ENCODE results near the gene DMXL2.
"Not testable (repeated sequence)": the region's sequence is repeated elsewhere in the genome, so short reads cannot be mapped to it uniquely, and the experiment has no call there.

The DMXL2 gene

DNA sequence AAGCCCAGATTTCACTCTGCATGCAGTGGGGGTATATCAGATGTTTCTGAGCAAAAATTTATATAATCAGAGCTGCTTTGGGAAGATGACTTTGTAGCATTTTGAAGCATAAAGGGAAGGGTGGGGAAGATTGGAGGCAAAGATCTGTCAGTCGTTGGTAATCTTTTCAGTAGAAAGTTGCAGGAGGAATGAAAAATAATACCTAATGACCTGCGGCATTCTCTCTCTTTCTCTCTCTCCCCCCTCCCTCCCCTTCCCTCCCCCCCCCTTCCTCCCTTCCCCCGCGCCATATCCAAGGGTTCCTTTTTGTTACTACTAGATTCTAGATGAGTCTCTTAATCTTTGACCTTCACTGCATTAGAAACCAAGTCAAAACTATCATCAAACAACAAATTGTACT lies 1.5 kb upstream of the DMXL2 start:
- no peak for DNase-seq (ENCODE audit: low read depth)

DNA sequence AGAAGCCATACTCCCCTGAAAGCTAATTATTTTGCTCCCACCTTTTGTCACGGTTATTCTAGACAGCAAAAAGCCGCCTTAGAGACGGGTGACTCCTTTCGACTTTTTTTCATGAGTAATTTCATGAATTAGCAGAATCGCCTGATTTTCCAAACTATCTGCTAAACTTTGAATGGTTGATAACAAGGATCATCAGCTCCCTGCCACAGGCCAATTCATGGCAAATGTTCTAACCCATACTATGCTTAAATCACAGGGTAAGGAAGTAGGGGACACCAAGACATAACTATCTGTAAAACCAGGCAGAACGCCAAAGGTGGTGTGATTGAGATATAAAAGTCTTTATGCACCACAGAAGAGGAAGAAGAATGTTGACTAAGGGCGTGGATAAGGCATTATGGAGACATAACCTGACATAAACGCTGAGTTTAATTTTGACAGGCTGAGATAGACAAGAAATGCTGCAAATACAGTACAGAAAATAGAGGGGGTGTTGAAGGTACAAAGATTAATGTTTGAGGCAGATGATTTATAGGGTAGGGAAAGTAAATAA lies 891 bp upstream of the DMXL2 start:
- DNase-seq (ENCODE audit: low read depth), result no peak

DNA sequence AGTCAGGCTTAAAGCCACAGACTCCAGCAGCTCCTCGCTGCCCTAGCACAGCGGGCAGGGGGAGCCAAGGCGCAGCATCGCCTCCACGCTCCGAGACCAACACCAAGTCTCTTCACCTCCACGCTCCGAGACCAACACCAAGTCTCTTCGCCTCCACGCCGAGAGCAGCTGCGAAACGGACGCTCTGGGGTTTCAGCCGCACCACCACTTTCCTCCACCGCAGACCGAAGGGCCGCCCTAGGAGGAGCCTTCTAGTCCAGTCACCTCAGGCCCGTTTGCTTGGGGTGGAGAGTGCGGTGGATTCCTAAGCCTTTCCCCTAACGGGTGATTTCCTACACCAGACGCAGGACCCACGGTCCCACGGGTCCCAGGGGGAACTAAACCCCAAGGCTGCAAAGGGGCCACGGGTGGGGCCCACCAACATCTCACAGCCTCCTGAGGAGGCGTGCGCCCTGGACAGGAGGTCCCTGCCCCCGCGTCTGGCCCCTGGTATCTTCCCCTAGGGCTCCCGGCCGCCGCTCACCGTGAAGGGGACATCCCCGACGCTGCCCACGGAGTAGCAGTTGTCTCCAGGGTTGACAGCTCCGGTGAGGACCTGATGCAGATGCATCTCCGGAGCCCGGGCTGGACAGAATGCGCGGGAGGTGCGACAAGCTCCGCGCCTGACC lies 501 bp downstream of the DMXL2 start:
- peak; percentile 53 for DNase-seq (ENCODE audit: low read depth)

DNA sequence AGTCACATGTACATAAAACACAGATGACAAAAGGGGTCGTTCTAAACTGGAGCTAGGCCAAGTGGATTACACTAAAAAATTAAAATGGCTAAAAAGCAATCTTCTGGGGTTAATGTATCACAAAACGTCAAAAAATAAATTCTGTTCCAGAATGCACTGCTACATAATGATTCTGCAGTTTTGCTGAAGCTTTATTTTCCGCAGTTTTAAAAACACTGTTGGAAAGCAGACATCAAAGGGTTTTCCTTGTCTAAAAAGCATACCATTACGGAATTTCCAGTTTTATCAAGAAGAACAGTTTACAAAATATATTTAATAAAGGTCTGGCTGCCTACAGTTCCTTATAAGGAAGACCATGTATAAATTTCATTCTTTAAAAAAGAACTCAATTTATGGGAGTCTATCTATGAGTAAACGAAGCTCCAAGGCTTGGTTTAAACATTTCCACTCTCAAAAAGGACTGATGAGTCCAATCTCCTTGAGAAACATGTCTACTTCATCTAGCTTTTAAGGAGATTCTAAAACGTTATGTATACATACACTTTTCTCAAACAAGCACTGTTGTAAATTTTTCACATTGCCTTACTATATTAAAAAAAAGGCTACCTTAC lies 1.3 kb downstream of the DMXL2 start:
- no peak for DNase-seq (ENCODE audit: low read depth)

DNA sequence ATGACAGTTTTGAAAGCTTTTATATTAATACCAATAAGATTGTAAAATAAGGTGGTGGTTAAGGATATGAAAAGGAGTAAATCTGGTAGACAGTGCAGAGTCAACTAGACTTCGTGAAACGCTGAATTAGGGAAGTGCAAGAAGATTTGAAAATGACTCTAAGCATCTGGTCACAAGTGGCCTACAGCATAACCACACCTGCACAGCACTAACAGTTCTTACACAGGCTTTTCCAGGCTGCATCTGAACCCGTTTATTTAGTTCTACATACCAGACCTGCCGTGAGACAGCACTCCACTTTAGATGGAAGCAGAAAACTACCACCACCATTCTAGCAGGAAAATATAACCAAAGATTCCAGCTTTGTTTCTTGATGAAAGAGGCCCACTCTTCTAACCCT lies 1.9 kb downstream of the DMXL2 start:
- DNase-seq (ENCODE audit: low read depth), result no peak

DNA sequence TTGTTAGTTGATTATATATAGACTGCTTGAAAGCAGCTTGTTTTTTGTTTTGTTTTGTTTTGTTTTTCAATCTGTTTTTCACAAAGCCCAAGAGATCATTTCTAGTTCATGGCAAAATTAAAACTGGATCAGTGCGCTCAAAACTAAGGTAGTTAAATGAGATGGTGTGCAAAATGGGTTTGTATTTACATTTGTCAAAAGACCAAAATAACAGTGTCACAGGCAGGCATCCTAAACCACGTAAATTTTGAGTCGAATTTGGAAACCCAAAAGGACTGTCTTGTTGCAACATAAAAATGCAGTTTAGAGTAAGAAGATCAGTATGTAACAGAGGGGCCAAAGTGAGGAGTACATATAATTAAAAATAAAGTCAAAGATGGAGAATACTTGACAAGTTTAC lies 2.4 kb downstream of the DMXL2 start:
- no peak for DNase-seq (ENCODE audit: low read depth)

DNA sequence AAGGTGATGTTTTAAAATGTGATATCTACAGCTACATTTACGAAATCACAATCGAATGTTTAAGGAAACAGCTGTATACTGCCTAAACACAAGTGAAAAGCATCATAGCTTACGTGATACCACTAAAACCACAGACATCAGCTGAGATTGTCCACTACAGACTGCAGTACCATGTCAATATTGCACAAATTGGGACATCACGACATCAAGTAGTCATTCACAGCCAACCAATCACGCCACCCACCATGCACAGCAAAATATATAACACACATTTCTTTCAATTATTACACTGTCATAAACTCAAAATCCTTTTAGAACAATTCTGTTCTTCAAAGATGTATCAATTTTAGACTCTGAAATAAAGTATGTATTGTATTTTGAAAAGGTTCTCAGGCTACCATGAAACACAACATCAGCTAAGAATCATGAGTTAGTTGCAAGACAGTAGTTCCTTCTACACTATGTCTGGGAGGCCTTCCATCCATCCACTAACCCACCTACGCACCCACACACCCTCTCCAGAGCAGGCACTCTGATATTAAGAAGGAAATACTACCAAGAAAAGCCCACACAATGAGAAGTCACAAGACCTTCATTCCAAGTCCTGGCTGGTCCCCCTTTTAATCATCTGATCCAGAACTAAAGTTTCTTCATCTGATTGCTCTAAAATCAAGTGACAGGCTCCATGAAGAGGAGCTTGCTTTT lies 3.1 kb downstream of the DMXL2 start:
- no peak for DNase-seq (ENCODE audit: low read depth)

DNA sequence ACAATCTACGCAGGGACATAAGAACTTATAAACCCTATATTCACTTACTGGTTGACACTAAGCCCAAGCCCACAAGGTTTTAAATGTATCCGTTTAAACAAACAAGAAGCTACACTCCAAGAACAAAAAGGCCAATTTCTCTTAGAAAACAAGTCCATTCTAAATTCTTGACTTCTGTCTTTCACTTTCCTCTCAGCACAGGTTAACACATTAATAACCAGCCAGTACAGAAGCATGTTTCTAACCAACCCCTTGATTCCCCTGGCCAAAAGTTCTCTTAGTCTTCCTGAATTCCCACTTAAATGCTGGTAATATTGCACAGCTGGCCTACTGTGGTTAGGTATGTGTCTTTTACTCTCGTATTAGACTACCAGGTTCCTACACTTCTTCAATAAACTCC lies 4.7 kb downstream of the DMXL2 start:
- DNase-seq (ENCODE audit: low read depth), result no peak

DNA sequence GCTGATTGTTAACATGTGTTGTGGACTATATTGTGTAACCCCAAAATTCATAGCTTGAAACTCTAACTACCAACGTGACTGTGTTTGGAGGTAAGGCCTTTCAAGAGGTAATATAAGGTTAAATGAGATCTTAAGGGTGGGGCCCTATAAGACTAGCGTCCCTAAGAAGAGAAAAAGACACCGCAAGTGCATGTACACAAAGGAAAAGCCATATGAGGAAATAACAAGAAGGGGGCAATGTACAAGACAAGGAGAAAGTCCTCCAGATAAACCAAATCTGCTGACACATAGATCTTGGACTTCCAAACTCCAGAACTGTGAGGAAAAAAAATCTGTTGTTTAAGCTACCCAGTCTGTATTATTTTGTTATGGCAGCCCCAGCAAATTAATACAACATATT lies 8.6 kb downstream of the DMXL2 start:
- DNase-seq (ENCODE audit: low read depth), result no peak

DNA sequence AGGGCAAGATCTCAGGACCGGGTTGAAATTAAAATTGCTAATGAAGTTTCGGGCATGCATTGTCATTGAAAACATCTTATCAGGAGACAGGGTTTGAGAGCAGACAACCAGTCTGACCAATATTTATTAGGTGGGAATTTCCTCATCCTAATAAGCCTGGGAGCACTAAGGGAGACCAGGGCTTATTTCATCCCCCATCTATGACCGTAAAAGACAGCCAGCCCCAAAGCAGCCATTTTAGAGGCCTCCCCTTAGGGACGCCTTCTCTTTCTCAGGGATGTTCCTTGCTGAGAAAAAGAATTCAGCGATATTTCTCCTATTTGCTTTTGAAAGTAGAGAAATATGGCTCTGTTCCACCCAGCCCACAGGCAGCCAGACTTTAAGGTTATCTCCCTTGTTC lies 9.9 kb downstream of the DMXL2 start:
- DNase-seq (ENCODE audit: low read depth), result not testable (repeated sequence)

DNA sequence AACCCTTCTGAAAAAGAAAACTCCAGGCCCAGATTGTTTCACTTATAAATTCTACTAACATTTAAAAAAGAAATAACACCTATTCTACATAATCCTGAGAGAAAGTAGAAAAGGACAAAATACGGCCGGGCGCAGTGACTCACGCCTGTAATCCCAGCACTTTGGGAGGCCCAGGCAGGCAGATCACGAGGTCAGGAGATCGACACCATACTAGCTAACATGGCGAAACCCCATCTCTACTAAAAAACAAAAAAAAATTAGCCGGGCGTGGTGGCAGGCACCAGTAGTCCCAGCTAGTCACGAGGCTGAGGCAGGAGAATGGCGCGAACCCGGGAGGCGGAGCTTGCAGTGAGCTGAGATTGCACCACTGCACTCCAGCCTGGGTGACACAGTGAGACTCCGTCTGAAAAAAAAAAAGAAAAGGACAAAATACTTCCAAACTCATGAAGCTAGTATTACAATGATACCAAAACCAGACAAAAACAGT lies 19.1 kb downstream of the DMXL2 start:
- not testable (repeated sequence) for DNase-seq (ENCODE audit: low read depth)

DNA sequence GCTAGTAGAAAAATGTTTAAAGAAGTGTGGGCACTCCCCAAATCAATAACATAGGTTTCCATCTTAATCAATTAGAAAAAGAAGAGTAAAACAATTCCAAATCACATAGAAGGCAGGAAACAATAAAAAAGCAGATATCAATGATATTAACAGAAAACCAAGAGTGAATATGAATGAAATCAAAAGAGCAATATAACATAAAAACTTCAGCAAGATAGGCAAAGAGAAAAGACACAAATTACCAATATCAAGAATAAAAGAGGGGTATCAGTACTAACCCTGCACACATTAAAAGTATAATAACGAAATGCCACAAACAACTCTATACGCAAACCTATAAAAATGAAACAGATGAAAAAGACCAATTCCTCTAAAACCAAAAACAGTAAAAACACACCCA lies 19.6 kb downstream of the DMXL2 start:
- DNase-seq (ENCODE audit: low read depth), result no peak

DNA sequence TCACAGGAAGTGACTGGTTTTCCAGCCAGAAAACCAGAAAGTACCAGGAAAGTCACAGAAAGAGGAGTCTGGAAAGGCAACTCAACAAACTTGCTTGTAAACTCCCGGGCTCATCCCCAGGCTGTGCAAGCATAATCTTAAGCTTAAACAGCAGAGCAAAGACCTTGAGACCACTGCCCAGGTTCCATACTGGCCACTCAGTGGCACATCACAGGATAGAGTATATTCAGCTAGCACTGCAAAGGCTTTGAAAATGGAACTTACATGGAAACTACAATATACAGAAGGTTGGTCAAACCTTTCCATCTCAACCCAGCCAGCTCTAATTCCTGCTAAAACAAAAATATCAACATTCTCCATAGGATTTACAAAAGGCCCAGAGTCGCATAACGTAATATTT lies 20.1 kb downstream of the DMXL2 start:
- DNase-seq (ENCODE audit: low read depth), result no peak

DNA sequence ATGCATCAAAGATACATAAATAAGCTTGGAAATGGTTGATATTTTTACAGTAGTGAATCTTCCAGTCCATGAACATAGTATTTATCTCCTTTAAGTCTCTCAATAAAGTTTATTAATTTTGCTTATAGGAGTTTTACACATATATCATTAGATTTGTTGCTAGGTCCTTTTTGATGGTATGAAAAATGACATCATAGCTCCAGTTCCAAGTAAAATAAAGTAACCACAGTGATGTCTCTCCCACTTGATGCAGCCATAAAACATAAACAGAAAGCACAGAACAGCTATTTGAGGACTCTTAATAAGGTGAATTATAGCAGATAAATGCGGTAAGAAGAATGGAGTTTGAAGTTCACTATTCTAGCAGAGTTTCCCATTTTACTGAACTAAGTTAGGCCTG lies 20.8 kb downstream of the DMXL2 start:
- no peak for DNase-seq (ENCODE audit: low read depth)

DNA sequence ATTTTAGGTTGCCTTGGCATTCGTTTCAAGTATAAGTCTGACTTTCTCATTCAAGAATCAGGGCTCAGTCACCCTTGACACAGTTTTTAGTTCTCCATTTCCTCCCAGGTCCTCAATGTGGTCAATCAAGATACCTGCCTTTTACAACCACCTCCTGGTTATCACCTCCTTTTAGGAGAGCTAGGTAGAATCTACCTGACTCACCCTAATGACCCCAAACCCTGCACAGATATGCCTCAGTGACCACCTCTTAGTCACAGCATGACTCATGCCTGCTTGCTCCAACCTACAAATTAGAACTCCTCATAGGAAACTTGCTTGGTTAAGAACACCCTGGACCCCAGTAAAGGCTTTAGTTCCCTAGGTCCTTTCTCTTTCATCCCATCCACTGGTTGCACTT lies 22.5 kb downstream of the DMXL2 start:
- no peak for DNase-seq (ENCODE audit: low read depth)

DNA sequence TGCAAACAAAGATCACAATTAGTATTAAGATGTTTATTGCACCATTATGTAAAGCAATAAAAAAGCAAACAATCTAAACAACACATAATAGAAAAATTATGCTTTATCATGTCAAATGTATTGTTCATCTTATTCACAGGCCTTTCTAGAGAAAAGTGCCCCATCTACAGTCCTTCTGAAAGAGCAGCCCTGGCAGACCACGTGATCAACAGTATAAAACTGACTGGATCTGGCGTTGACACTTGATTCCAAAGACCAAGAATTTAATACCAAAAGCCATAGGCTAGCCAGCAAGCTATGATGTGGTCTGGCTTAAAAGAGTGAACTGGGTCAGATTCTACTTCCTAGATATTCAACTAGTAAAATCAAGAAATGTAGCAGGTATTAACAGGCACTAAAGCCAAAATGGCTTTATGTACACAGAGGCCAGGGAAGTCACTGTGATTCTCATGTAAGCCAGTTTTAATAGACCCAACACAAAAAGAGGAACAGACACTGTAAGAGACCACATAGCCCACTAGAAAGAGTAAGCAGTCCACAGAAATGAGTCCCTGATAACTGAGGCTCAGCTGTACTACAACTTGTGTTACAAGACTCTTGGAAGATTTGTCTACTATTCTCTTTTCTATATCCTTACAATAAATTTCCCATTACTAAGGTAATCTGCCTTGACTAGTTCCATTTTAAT lies 32.5 kb downstream of the DMXL2 start:
- no peak for DNase-seq (ENCODE audit: low read depth)

DNA sequence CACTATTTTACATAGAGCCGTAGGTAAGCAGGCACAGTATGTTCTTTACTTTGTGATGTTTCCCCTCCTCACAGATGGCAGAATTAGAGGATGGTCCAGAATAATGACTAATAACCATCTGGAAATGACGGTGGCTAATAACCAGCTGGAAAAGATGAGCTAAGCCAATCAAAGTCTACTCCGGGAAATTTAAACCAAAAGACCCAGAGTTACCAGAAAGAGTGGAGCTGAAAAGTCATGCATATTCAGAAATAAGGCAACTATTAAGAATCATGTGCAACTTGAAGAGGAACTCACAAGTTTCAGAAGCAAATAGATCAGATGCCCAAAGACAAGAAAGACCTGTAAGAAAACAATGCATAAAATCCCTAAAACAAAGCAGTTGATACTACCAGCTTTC lies 33.6 kb downstream of the DMXL2 start:
- no peak for DNase-seq (ENCODE audit: low read depth)

DNA sequence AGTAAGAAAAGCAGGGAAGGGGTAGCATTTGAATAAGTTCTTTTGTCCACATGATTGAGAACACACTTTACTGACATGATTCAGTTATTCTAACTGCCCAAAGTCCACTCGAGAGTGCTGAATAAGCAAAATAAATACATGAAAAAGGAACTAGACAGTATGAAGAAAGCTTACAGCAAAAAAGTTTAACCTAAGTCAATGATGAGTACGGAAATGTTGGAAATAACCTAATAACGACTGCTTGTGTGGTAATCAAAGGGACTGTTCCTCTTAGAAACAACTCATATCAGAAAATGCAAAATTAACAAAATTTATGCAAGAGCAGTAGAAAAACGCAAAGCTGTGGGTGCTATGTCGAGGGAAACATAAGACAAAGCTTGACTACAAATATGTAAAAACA lies 36.6 kb downstream of the DMXL2 start:
- DNase-seq (ENCODE audit: low read depth), result no peak

DNA sequence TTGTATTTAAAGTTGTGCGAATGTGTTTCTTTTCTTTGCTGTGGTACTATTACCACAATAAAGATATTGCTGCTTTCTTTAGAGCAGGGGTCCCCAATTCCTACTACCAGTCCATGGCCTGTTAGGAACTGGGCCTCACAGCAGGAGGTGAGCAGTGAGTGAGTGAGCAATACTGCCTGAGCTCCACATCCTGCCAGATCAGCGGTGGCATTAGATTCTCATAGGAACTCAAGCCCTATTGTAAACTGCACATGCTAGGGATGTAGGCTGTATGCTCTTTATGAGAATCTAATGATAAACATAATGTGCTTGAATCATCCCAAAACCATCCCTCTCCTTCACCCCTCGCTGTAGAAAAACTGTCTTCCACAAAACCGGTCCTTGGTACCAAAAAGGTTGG lies 41.6 kb downstream of the DMXL2 start:
- DNase-seq (ENCODE audit: low read depth), result no peak

DNA sequence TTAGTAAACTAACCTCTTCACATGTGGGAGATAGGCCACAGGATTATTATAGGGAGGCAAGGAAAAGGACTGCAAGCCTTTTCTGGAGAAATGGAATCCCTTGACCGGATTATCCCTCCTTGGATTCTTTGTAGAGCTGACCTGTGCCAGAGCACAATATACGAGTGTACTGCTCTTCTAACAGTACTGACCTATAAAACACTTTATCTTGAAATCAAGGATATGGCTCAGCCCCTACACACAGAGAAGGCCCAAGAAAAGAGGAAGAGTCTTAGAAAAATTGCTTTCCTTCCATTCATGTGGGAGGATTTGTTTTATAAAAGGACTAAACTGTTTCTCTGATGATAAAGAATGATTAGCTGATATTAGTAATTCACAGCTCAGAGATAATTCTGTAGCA lies 42.2 kb downstream of the DMXL2 start:
- no peak for DNase-seq (ENCODE audit: low read depth)

DNA sequence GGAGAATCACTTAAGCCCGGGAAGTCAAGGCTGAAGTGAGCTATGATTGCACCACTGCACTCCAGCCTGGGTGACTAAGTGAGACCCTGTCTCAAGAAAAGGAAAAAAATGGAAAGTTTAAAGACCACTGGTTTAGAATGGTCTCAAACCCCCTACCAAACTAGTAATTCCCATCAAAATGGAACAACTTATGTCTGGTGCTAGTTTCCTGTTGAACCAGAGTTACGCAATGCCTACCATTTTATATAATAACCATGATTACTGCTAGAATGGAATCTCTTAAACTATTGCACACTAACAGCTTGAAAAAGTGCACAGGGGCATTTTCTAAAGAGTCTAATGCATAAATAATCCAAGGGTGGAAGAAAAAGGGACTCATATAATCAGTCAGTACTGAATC lies 43.6 kb downstream of the DMXL2 start:
- DNase-seq (ENCODE audit: low read depth), result peak; percentile 6

DNA sequence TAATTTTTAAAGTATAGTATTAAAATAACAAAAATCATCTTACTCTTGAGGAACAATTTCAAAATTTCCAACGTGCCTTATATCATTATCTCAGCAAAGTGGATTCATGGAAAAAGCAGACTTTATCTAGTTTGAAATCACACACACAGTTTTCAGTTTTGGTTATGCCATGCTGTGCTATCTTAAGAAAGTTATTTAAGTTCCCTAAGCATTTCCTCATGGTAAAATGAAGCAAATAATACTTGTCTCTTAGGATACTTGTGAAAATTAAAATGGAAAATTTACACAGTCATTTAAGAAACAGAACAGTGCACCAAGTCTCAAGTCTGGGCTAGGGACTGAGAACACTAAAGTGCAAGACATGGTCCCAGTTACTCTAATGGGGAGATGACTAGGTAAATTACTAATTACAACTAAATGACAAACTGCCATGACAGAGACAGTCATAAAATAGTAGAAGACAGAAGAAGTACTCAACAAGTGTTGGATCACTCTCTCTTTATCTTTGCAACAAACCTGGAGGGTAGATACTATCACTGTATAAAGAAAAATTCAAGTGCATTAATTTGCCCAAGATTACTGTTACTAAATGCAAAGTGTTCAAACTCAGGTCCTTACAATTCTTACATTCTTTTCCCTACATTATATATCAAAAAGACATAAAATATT lies 44.8 kb downstream of the DMXL2 start:
- DNase-seq (ENCODE audit: low read depth), result no peak

Measured in fibroblast of gingiva (primary cell).